Hematopoietic multipotent progenitor cell treated with erythropoietin and hydrocortisone succinate and interleukin-3 and kit ligand, for 4 days (in vitro differentiated cells): ENCODE results near the gene GSX2.
"Not testable (repeated sequence)": the region's sequence is repeated elsewhere in the genome, so short reads cannot be mapped to it uniquely, and the experiment has no call there.

ENCODE experiments used
- DNase-seq: peaks from one replicate; pipeline ENCODE4 v3.0.0-alpha.2; 2015

The GSX2 gene

GRCh38 chr4:54107951-54108748 lies 8.2 kb downstream of the GSX2 start:
- DNase-seq = no peak

- DNase-seq = no peak
These were observed 9.5 kb downstream of the GSX2 start for GRCh38 chr4:54109241-54110018.

- no peak for DNase-seq
These were observed 10.1 kb downstream of the GSX2 start for GRCh38 chr4:54110019-54110416.

GRCh38 chr4:54113206-54113605 lies 13.2 kb downstream of the GSX2 start:
- DNase-seq = not testable (repeated sequence)

- not testable (repeated sequence) for DNase-seq
These were observed 16.3 kb downstream of the GSX2 start for GRCh38 chr4:54116246-54116645.

- no peak for DNase-seq
These were observed 19.1 kb downstream of the GSX2 start for GRCh38 chr4:54118850-54119589.

- DNase-seq = peak; percentile 32
These were observed 20.6 kb downstream of the GSX2 start for GRCh38 chr4:54120518-54120917.

- no peak for DNase-seq
These were observed 27.7 kb downstream of the GSX2 start for GRCh38 chr4:54127660-54128059.

GRCh38 chr4:54128694-54129093 lies 28.7 kb downstream of the GSX2 start:
- not testable (repeated sequence) for DNase-seq

GRCh38 chr4:54139332-54139731 lies 39.4 kb downstream of the GSX2 start:
- no peak for DNase-seq

GRCh38 chr4:54140287-54140686 lies 40.3 kb downstream of the GSX2 start:
- DNase-seq = no peak

GRCh38 chr4:54144199-54144598 lies 44.2 kb downstream of the GSX2 start:
- no peak for DNase-seq

- peak; percentile 84 for DNase-seq
These were observed 44.8 kb downstream of the GSX2 start for GRCh38 chr4:54144661-54145171.

- no peak for DNase-seq
These were observed 46.2 kb downstream of the GSX2 start for GRCh38 chr4:54146139-54146538.

- DNase-seq = no peak
These were observed 49.4 kb downstream of the GSX2 start for GRCh38 chr4:54149323-54149722.
